GM23338 (cell line): Measurements from ENCODE around the gene URM1. TPM values are rescaled to one million over a fixed set of nuclear protein-coding genes. Genes with fewer than 3 reads are reported as not detected.

Source experiments
- ATAC-seq: fragments of 200-7000 bp; cut with Tn5 transposase; 3 replicates; pipeline ENCODE4 v1.9.1; 2020
- DNase-seq: peaks from one replicate; pipeline ENCODE4 v3.0.0-alpha.2; 2015; ENCODE audit warnings: low spot score
- H2AFZ ChIP-seq: fragments of 200-600 bp; sonication (generic); 2 replicates; pipeline ENCODE4 v1.8.0; 2016; ENCODE audit warnings: antibody characterized with exemption, mild to moderate bottlenecking, moderate library complexity
- H3F3A ChIP-seq: fragments of 200-600 bp; sonication (generic); replicated peaks from 2 replicates; pipeline ENCODE4 v1.8.0; 2017; ENCODE audit warnings: antibody characterized with exemption, mixed run types, low read depth
- H3K27ac ChIP-seq: fragments of 200-600 bp; sonication (generic); 2 replicates; pipeline ENCODE4 v1.6.1; 2016; ENCODE audit warnings: low read depth
- H3K27me3 ChIP-seq: fragments of 200-600 bp; sonication (generic); 2 replicates; pipeline ENCODE4 v1.8.0; 2016; ENCODE audit warnings: mild to moderate bottlenecking, mixed run types, moderate library complexity; ENCODE audit not compliant: insufficient read depth
- H3K36me3 ChIP-seq: fragments of 200-600 bp; sonication (generic); 2 replicates; pipeline ENCODE4 v1.8.0; 2016; ENCODE audit warnings: mild to moderate bottlenecking; ENCODE audit not compliant: insufficient read depth
- H3K4me1 ChIP-seq: fragments of 200-600 bp; sonication (generic); 2 replicates; pipeline ENCODE4 v1.8.0; 2016; ENCODE audit warnings: mild to moderate bottlenecking, moderate library complexity; ENCODE audit not compliant: insufficient read depth
- H3K4me2 ChIP-seq: fragments of 200-600 bp; sonication (generic); 2 replicates; pipeline ENCODE4 v1.7.1; 2017; ENCODE audit warnings: mixed run types
- H3K4me3 ChIP-seq: fragments of 200-600 bp; sonication (generic); 2 replicates; pipeline ENCODE4 v1.6.1; 2016; ENCODE audit warnings: mixed run types
- H3K79me2 ChIP-seq: fragments of 200-600 bp; sonication (generic); replicated peaks from 2 replicates; pipeline ENCODE4 v1.8.0; 2017; ENCODE audit warnings: mild to moderate bottlenecking; ENCODE audit not compliant: insufficient read depth
- H3K9me2 ChIP-seq: fragments of 200-600 bp; sonication (generic); 2 replicates; pipeline ENCODE4 v1.8.0; 2017; ENCODE audit not compliant: insufficient read depth
- H4K20me1 ChIP-seq: fragments of 200-600 bp; sonication (generic); replicated peaks from 2 replicates; pipeline ENCODE4 v1.8.0; 2017; ENCODE audit warnings: mild to moderate bottlenecking; ENCODE audit not compliant: insufficient read depth
- H3K27ac Mint-ChIP-seq: 2 replicates; pipeline ENCODE4 v1.8.0; 2020; ENCODE audit warnings: inconsistent platforms, mild to moderate bottlenecking, moderate library complexity, mixed read lengths
- H3K27me3 Mint-ChIP-seq: 3 replicates; pipeline ENCODE4 v1.8.0; 2022; ENCODE audit warnings: low read depth, mild to moderate bottlenecking, moderate library complexity, mixed read lengths, inconsistent platforms; ENCODE audit not compliant: insufficient read depth, poor library complexity
- H3K36me3 Mint-ChIP-seq: 3 replicates; pipeline ENCODE4 v1.8.0; 2021; ENCODE audit warnings: low read depth, mild to moderate bottlenecking, inconsistent platforms, moderate library complexity, mixed read lengths
- H3K4me1 Mint-ChIP-seq: 3 replicates; pipeline ENCODE4 v1.8.0; 2020; ENCODE audit warnings: mild to moderate bottlenecking, inconsistent platforms, mixed read lengths
- H3K4me3 Mint-ChIP-seq: 3 replicates; pipeline ENCODE4 v1.8.0; 2021; ENCODE audit warnings: moderate library complexity, mild to moderate bottlenecking, inconsistent platforms, mixed read lengths
- H3K9me3 Mint-ChIP-seq: 3 replicates; pipeline ENCODE4 v1.8.0; 2020; ENCODE audit warnings: moderate library complexity, mild to moderate bottlenecking, inconsistent platforms, mixed read lengths
- CREB1 ChIP-seq: fragments of 250-450 bp; sonication (Bioruptor Pico); IDR thresholded peaks from 2 replicates; pipeline ENCODE4 v1.5.0; 2020; ENCODE audit warnings: low read depth, mild to moderate bottlenecking, moderate library complexity
- EZH2 ChIP-seq: fragments of 200-600 bp; sonication (generic); IDR thresholded peaks from one replicate; pipeline ENCODE4 v1.8.0; 2017; ENCODE audit warnings: antibody characterized with exemption, mild to moderate bottlenecking, low read depth; ENCODE audit not compliant: unreplicated experiment
- EZH2phosphoT487 ChIP-seq: fragments of 200-600 bp; sonication (generic); IDR thresholded peaks from one replicate; pipeline ENCODE4 v1.8.1; 2018; ENCODE audit warnings: antibody characterized with exemption; ENCODE audit not compliant: unreplicated experiment
- JUNB ChIP-seq: IDR thresholded peaks from one replicate; pipeline ENCODE4 v1.6.1; 2016; ENCODE audit warnings: antibody characterized with exemption; ENCODE audit not compliant: unreplicated experiment
- NANOG ChIP-seq: IDR thresholded peaks from 2 replicates; pipeline ENCODE4 v1.6.1; 2016; ENCODE audit warnings: antibody characterized with exemption, borderline replicate concordance
- POLR2AphosphoS5 ChIP-seq: IDR thresholded peaks from 2 replicates; pipeline ENCODE4 v1.6.1; 2016; ENCODE audit warnings: antibody characterized with exemption, low read depth
- ZNF114 ChIP-seq: fragments of 250-450 bp; sonication (Bioruptor Pico); IDR thresholded peaks from 2 replicates; pipeline ENCODE4 v1.5.0; 2020; ENCODE audit warnings: mild to moderate bottlenecking, moderate library complexity
- ZNF331 ChIP-seq: fragments of 250-450 bp; sonication (Bioruptor Pico); IDR thresholded peaks from 2 replicates; pipeline ENCODE4 v1.5.0; 2020; ENCODE audit warnings: low read depth, mild to moderate bottlenecking, moderate library complexity
- polyA plus RNA-seq: library from polyadenylated mRNA; unstranded; fragments of >200 nt; fragmentation: Nextera tagmentation; extraction: Ambion mirVana; gene quantifications from 2 replicates; pipeline ENCODE4 v1.2.1, GENCODE V29; 2016
- total RNA-seq: library from RNA; depleted of rRNA; stranded (reverse); fragments of >200 nt; shearing (Covaris generic); gene quantifications from 2 replicates; pipeline ENCODE4 v1.2.3, GENCODE V29; 2014
- TF ChIP-seq, protein P1 (sequence below), 2 experiments: fragments of 200-600 bp in 1 of 2; sonication (generic) in 1 of 2; conservative IDR thresholded peaks; 2 replicates each; pipeline versions ENCODE4 v1.5.1 to v1.6.1; 2016 to 2017; ENCODE audit warnings: antibody characterized with exemption in 2 of 2, low read depth in 2 of 2, mild to moderate bottlenecking in 2 of 2, moderate library complexity in 1 of 2
- TF ChIP-seq, protein P2 (sequence below): IDR thresholded peaks from 2 replicates; pipeline ENCODE4 v1.6.1; 2016; ENCODE audit warnings: antibody characterized with exemption
- TF ChIP-seq, protein P3 (sequence below): fragments of 250-450 bp; sonication (Bioruptor Pico); IDR thresholded peaks from 2 replicates; pipeline ENCODE4 v1.5.0; 2020; ENCODE audit warnings: mild to moderate bottlenecking, moderate library complexity
- TF ChIP-seq, protein P4 (sequence below): IDR thresholded peaks from one replicate; pipeline ENCODE4 v1.6.1; 2018; ENCODE audit warnings: antibody characterized with exemption; ENCODE audit not compliant: unreplicated experiment

The URM1 gene
- total and polyA plus RNA-seq, 2 experiments from 2014 or later, result 28.6 to 47.8 TPM

DNA sequence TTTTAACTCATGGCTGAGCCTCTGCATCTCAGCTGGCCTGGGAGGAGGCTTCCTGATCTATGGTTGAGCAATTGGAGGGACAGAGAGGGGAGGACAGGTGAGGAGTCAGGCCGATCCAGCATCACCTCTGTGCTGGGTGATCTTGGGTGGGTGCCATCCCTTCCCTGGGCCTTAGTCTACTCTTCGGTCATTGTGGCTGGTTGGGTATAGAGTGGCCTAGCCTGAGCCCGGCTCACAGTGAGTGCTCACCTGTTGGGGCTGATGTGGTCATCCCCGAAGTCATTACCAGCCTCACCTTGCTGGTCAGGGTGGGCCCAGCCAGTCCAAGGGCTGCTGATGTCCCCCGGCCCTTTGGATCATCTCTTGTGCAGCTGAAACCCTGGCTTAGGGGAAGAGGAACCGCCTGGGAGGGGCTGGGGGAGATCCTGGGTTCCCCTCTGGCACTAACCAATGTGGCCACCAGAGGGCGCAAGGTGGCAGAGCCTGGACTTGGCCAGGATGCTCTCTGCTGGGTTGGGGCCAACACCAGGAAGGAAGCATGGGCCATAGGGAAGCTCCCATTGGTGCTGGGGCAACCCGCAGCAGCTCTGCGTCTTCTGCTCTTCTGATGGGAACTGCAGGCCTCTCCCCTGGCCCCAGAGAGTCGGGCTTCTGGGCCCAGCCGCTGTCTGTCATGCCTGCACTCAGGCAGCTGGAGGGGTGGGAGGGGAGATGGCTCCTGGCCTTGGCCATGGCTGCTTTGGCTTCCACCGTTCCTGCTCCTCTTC is 67.4 kb downstream of the URM1 start:
- Histone ChIP-seq H2AFZ (peak overlapping the region; percentile 94), H3K4me1 (no peaks in the 10 kb centered on the region), H3K4me3 (no peak overlapping the region), H3K27me3 (no peaks in the 10 kb centered on the region), H3K9me2 (no peaks in the 10 kb centered on the region), H4K20me1 (no peaks in the 10 kb centered on the region), H3K36me3 (no peaks in the 10 kb centered on the region), H3K27ac (no peak overlapping the region), H3K4me2 (no peak overlapping the region), H3F3A (0 out of 2 replicates have a peak, but pooled peaks cover 8% of the 10 kb centered on the region), H3K79me2 (no peaks in the 10 kb centered on the region)
- Mint-ChIP-seq H3K27ac (no peak overlapping the region), H3K36me3 (no peaks in the 10 kb centered on the region), H3K4me3 (no peak overlapping the region), H3K9me3 (no peaks in the 10 kb centered on the region), H3K4me1 (peaks cover 3% of the 10 kb centered on the region; the same call in 1 of the 3 replicates), H3K27me3 (peaks cover 3% of the 10 kb centered on the region)
- ATAC-seq (peak; percentile 99), DNase-seq (peak; percentile 95)
- TF ChIP-seq NANOG, result no peak
- TF ChIP-seq, protein P1, sequence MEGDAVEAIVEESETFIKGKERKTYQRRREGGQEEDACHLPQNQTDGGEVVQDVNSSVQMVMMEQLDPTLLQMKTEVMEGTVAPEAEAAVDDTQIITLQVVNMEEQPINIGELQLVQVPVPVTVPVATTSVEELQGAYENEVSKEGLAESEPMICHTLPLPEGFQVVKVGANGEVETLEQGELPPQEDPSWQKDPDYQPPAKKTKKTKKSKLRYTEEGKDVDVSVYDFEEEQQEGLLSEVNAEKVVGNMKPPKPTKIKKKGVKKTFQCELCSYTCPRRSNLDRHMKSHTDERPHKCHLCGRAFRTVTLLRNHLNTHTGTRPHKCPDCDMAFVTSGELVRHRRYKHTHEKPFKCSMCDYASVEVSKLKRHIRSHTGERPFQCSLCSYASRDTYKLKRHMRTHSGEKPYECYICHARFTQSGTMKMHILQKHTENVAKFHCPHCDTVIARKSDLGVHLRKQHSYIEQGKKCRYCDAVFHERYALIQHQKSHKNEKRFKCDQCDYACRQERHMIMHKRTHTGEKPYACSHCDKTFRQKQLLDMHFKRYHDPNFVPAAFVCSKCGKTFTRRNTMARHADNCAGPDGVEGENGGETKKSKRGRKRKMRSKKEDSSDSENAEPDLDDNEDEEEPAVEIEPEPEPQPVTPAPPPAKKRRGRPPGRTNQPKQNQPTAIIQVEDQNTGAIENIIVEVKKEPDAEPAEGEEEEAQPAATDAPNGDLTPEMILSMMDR (conservative IDR thresholded peaks at IDR 0.05; ENCODE audit: low read depth in 2 of 2), result peak; percentile 93 to 99
- no peak for TF ChIP-seq EZH2
- no peak for TF ChIP-seq ZNF331
- no peak for TF ChIP-seq JUNB
- TF ChIP-seq, protein P2, sequence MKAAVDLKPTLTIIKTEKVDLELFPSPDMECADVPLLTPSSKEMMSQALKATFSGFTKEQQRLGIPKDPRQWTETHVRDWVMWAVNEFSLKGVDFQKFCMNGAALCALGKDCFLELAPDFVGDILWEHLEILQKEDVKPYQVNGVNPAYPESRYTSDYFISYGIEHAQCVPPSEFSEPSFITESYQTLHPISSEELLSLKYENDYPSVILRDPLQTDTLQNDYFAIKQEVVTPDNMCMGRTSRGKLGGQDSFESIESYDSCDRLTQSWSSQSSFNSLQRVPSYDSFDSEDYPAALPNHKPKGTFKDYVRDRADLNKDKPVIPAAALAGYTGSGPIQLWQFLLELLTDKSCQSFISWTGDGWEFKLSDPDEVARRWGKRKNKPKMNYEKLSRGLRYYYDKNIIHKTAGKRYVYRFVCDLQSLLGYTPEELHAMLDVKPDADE, result no peak
- TF ChIP-seq, protein P3, sequence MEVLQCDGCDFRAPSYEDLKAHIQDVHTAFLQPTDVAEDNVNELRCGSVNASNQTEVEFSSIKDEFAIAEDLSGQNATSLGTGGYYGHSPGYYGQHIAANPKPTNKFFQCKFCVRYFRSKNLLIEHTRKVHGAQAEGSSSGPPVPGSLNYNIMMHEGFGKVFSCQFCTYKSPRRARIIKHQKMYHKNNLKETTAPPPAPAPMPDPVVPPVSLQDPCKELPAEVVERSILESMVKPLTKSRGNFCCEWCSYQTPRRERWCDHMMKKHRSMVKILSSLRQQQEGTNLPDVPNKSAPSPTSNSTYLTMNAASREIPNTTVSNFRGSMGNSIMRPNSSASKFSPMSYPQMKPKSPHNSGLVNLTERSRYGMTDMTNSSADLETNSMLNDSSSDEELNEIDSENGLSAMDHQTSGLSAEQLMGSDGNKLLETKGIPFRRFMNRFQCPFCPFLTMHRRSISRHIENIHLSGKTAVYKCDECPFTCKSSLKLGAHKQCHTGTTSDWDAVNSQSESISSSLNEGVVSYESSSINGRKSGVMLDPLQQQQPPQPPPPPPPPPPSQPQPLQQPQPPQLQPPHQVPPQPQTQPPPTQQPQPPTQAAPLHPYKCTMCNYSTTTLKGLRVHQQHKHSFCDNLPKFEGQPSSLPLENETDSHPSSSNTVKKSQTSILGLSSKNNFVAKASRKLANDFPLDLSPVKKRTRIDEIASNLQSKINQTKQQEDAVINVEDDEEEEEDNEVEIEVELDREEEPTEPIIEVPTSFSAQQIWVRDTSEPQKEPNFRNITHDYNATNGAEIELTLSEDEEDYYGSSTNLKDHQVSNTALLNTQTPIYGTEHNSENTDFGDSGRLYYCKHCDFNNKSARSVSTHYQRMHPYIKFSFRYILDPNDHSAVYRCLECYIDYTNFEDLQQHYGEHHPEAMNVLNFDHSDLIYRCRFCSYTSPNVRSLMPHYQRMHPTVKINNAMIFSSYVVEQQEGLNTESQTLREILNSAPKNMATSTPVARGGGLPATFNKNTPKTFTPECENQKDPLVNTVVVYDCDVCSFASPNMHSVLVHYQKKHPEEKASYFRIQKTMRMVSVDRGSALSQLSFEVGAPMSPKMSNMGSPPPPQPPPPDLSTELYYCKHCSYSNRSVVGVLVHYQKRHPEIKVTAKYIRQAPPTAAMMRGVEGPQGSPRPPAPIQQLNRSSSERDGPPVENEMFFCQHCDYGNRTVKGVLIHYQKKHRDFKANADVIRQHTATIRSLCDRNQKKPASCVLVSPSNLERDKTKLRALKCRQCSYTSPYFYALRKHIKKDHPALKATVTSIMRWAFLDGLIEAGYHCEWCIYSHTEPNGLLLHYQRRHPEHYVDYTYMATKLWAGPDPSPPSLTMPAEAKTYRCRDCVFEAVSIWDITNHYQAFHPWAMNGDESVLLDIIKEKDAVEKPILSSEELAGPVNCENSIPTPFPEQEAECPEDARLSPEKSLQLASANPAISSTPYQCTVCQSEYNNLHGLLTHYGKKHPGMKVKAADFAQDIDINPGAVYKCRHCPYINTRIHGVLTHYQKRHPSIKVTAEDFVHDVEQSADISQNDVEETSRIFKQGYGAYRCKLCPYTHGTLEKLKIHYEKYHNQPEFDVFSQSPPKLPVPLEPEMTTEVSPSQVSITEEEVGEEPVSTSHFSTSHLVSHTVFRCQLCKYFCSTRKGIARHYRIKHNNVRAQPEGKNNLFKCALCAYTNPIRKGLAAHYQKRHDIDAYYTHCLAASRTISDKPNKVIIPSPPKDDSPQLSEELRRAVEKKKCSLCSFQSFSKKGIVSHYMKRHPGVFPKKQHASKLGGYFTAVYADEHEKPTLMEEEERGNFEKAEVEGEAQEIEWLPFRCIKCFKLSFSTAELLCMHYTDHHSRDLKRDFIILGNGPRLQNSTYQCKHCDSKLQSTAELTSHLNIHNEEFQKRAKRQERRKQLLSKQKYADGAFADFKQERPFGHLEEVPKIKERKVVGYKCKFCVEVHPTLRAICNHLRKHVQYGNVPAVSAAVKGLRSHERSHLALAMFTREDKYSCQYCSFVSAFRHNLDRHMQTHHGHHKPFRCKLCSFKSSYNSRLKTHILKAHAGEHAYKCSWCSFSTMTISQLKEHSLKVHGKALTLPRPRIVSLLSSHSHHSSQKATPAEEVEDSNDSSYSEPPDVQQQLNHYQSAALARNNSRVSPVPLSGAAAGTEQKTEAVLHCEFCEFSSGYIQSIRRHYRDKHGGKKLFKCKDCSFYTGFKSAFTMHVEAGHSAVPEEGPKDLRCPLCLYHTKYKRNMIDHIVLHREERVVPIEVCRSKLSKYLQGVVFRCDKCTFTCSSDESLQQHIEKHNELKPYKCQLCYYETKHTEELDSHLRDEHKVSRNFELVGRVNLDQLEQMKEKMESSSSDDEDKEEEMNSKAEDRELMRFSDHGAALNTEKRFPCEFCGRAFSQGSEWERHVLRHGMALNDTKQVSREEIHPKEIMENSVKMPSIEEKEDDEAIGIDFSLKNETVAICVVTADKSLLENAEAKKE (CRISPR knock-in tag), result peak; percentile 58; the same call in 1 of the 2 replicates
- no peak for TF ChIP-seq CREB1 (CRISPR knock-in tag)
- TF ChIP-seq ZNF114, result no peak
- TF ChIP-seq, protein P4, sequence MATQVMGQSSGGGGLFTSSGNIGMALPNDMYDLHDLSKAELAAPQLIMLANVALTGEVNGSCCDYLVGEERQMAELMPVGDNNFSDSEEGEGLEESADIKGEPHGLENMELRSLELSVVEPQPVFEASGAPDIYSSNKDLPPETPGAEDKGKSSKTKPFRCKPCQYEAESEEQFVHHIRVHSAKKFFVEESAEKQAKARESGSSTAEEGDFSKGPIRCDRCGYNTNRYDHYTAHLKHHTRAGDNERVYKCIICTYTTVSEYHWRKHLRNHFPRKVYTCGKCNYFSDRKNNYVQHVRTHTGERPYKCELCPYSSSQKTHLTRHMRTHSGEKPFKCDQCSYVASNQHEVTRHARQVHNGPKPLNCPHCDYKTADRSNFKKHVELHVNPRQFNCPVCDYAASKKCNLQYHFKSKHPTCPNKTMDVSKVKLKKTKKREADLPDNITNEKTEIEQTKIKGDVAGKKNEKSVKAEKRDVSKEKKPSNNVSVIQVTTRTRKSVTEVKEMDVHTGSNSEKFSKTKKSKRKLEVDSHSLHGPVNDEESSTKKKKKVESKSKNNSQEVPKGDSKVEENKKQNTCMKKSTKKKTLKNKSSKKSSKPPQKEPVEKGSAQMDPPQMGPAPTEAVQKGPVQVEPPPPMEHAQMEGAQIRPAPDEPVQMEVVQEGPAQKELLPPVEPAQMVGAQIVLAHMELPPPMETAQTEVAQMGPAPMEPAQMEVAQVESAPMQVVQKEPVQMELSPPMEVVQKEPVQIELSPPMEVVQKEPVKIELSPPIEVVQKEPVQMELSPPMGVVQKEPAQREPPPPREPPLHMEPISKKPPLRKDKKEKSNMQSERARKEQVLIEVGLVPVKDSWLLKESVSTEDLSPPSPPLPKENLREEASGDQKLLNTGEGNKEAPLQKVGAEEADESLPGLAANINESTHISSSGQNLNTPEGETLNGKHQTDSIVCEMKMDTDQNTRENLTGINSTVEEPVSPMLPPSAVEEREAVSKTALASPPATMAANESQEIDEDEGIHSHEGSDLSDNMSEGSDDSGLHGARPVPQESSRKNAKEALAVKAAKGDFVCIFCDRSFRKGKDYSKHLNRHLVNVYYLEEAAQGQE, result no peak
- TF ChIP-seq EZH2phosphoT487, result no peak
- TF ChIP-seq POLR2AphosphoS5, result no peak
